Measurements from ENCODE around the gene SLC35F3. TPM values are rescaled to one million over a fixed set of nuclear protein-coding genes. Genes with fewer than 3 reads are reported as not detected.

Gene SLC35F3
- total and polyA plus RNA-seq, 9 donors = 0.04 to 0.69 (median 0.17) TPM; not detected in 3

DNA sequence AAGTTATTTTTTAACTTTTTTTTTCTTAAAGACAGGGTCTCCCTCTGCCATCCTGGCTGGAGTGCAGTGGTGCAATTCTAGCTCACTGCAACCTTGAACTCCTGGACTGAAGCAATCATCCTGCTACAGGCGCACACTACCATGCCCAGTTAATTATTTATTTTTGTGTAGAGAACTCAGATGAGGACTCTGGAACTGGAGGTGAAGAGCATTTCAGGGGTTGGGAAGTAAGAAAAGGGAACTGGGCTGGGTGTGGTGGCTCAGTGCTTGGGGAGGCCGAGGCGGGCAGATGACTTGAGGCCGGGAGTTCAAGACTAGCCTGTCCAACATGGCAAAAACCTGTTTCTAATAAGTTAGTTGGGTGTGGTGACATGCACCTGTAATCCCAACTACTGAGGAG is 28.9 kb downstream of the SLC35F3 start:
- Histone ChIP-seq H3K4me1 (ENCODE audit: insufficient read depth) (no peaks in the 10 kb centered on the region), H3K36me3 (no peaks in the 10 kb centered on the region), H3K27ac (no peak overlapping the region), H3K27me3 (no peaks in the 10 kb centered on the region), H3K9me3 (no peaks in the 10 kb centered on the region), H3K4me3 (no peak overlapping the region)
- TF ChIP-seq POLR2A (IDR thresholded peaks at IDR 0.05) = no peak
- TF ChIP-seq, protein P1, sequence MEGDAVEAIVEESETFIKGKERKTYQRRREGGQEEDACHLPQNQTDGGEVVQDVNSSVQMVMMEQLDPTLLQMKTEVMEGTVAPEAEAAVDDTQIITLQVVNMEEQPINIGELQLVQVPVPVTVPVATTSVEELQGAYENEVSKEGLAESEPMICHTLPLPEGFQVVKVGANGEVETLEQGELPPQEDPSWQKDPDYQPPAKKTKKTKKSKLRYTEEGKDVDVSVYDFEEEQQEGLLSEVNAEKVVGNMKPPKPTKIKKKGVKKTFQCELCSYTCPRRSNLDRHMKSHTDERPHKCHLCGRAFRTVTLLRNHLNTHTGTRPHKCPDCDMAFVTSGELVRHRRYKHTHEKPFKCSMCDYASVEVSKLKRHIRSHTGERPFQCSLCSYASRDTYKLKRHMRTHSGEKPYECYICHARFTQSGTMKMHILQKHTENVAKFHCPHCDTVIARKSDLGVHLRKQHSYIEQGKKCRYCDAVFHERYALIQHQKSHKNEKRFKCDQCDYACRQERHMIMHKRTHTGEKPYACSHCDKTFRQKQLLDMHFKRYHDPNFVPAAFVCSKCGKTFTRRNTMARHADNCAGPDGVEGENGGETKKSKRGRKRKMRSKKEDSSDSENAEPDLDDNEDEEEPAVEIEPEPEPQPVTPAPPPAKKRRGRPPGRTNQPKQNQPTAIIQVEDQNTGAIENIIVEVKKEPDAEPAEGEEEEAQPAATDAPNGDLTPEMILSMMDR (IDR thresholded peaks at IDR 0.05) = no peak
- no peak for TF ChIP-seq EP300 (IDR thresholded peaks at IDR 0.05)
- intact Hi-C loops (cut with DNase I) = no loop called here
- WGBS, 3 donors = 87 to 93% (median 89%) methylated on average over 4 of the region's 4 CpGs
- DNase-seq = no peak

DNA sequence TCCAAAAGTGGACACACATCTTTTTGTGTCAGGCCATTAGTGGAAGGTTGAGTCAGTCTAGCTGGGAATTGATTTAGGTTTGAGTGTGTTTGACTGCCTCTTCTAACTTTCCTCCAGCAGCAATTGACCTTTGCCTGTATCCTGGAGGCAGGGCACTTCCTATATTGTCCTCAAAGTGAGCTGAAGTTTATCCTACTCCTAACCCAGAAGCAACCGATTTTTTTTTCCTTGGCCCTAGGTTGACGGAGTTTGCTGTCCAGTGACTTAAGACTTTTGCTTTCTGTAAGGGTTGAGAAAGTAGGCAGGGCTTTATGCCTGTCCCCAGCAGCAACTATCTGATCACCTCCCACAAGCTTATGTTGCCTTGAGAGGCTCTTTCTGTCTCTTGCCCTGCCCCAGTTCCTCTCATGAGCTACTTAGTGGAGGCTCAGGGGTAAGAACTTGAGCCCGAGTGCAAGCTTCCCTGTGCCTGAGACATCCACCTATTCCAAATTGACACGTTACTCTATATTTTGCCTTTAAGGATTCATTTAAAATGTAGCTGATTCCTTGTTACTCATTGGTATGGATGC is 30.9 kb downstream of the SLC35F3 start:
- TF ChIP-seq, protein P1 (IDR thresholded peaks at IDR 0.05) = no peak
- TF ChIP-seq EP300 (IDR thresholded peaks at IDR 0.05) (no peak), POLR2A (IDR thresholded peaks at IDR 0.05) (no peak)
- Histone ChIP-seq H3K27me3 (no peaks in the 10 kb centered on the region), H3K36me3 (no peaks in the 10 kb centered on the region), H3K27ac (no peak overlapping the region), H3K9me3 (no peaks in the 10 kb centered on the region), H3K4me3 (no peak overlapping the region), H3K4me1 (ENCODE audit: insufficient read depth) (no peaks in the 10 kb centered on the region)
- intact Hi-C loops (cut with DNase I) = no loop called here
- WGBS, 3 donors = 77 to 82% (median 78%) methylated on average over 4 of the region's 4 CpGs
- no peak for DNase-seq

DNA sequence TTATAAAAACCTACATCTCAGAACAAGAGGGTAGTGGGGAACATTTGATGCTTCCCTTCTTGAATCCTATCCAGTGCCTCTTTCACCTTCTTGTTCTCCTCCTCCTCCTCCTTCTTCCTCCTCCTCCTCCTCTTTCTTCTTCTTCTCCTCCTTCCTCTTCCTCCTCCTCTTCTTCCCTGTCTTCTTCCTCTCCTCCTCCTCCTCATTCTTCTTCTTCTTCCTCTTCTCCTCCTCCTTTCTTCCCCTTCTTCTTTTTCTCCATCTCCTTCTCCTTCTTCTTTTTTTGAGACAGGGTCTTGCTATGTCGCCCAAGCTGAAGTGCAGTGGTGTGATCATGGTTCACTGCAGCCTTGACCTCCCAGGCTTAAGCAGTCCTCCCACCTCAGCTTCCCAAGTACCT is 31.9 kb downstream of the SLC35F3 start:
- Histone ChIP-seq H3K4me1 (ENCODE audit: insufficient read depth) (no peaks in the 10 kb centered on the region), H3K9me3 (no peaks in the 10 kb centered on the region), H3K27ac (no peak overlapping the region), H3K27me3 (no peaks in the 10 kb centered on the region), H3K4me3 (no peak overlapping the region), H3K36me3 (no peaks in the 10 kb centered on the region)
- DNase-seq = no peak
- TF ChIP-seq, protein P1 (IDR thresholded peaks at IDR 0.05) = no peak
- TF ChIP-seq POLR2A (IDR thresholded peaks at IDR 0.05) = no peak
- intact Hi-C loops (cut with DNase I) = no loop called here
- 87 to 97% (median 91%) methylated on average over 1 of the region's 1 CpG for WGBS, 3 donors

- TF ChIP-seq EP300 (IDR thresholded peaks at IDR 0.05) = no peak
- TF ChIP-seq, protein P1 (IDR thresholded peaks at IDR 0.05) = no peak
- no peak for TF ChIP-seq POLR2A (IDR thresholded peaks at IDR 0.05)
- Histone ChIP-seq H3K27ac (no peak overlapping the region), H3K9me3 (no peaks in the 10 kb centered on the region), H3K4me1 (ENCODE audit: insufficient read depth) (no peaks in the 10 kb centered on the region), H3K27me3 (no peaks in the 10 kb centered on the region), H3K4me3 (no peak overlapping the region), H3K36me3 (no peaks in the 10 kb centered on the region)
- DNase-seq = no peak
- intact Hi-C loops (cut with DNase I) = no loop called here
- 72 to 90% (median 83%) methylated on average over 3 of the region's 3 CpGs for WGBS, 3 donors
Measured at GRCh38 chr1:233936842-233937241, 32.4 kb downstream of the SLC35F3 start.

Measured in ovary (tissue), 9 donors.